ENCODE data around the gene PCSK6. TPM values are rescaled to one million over a fixed set of nuclear protein-coding genes. Genes with fewer than 3 reads are reported as not detected.

PCSK6 gene
- polyA plus RNA-seq, 1 donor from 2014 or later, result 1.1 TPM

DNA sequence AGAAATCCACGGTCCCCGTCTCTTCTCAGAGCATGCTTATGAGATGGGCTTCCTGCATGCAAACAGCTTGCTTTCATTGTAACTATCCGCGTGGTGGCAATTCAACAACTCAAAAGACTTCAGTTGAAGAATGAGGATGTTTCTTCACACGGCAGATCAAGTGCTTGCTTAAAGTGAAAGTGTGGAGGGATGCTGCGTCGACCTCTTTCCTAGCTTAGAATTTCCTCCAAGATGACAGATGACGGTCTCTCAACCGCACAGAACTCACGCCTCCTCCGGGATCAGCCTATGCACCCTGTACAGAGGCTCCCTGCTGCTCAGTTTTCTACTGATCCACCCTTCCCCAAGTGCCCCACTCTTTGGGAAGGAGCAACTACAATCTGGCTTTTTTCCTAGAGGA lies 47.8 kb downstream of the PCSK6 start:
- Histone ChIP-seq H3K79me2 (replicated peaks; ENCODE audit: insufficient read depth, low read length) (no peaks in the 10 kb centered on the region), H2AFZ (ENCODE audit: low read depth, low read length) (no peak overlapping the region), H3K36me3 (ENCODE audit: insufficient read depth, low read length) (no peaks in the 10 kb centered on the region), H3K27me3 (ENCODE audit: insufficient read depth, low read depth, low read length) (no peaks in the 10 kb centered on the region), H4K20me1 (ENCODE audit: insufficient read depth) (no peaks in the 10 kb centered on the region), H3K9ac (ENCODE audit: low read length) (no peak overlapping the region), H3K9me3 (ENCODE audit: low read length) (no peaks in the 10 kb centered on the region), H3K4me3 (ENCODE audit: low read length) (no peak overlapping the region), H3K9me2 (ENCODE audit: insufficient read depth, low read length) (no peaks in the 10 kb centered on the region), H3K4me2 (ENCODE audit: low read length) (no peak overlapping the region), H3F3A (ENCODE audit: insufficient read depth, low read length, poor library complexity, severe bottlenecking) (no peaks in the 10 kb centered on the region), H3K27ac (ENCODE audit: low read length) (no peak overlapping the region)
- TF ChIP-seq, protein P1, sequence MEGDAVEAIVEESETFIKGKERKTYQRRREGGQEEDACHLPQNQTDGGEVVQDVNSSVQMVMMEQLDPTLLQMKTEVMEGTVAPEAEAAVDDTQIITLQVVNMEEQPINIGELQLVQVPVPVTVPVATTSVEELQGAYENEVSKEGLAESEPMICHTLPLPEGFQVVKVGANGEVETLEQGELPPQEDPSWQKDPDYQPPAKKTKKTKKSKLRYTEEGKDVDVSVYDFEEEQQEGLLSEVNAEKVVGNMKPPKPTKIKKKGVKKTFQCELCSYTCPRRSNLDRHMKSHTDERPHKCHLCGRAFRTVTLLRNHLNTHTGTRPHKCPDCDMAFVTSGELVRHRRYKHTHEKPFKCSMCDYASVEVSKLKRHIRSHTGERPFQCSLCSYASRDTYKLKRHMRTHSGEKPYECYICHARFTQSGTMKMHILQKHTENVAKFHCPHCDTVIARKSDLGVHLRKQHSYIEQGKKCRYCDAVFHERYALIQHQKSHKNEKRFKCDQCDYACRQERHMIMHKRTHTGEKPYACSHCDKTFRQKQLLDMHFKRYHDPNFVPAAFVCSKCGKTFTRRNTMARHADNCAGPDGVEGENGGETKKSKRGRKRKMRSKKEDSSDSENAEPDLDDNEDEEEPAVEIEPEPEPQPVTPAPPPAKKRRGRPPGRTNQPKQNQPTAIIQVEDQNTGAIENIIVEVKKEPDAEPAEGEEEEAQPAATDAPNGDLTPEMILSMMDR (IDR thresholded peaks at IDR 0.05; ENCODE audit: poor library complexity, severe bottlenecking), result no peak
- TF ChIP-seq EP300 (conservative IDR thresholded peaks at IDR 0.05; ENCODE audit: poor library complexity, severe bottlenecking) (no peak), MXI1 (conservative IDR thresholded peaks at IDR 0.05; ENCODE audit: poor library complexity, severe bottlenecking) (no peak), SMC3 (conservative IDR thresholded peaks at IDR 0.05; ENCODE audit: poor library complexity) (no peak), EZH2 (IDR thresholded peaks at IDR 0.05; ENCODE audit: borderline replicate concordance, insufficient read depth, low read length, poor library complexity, severe bottlenecking) (no peak), TAF1 (IDR thresholded peaks at IDR 0.05; ENCODE audit: low read depth) (no peak), RAD21 (conservative IDR thresholded peaks at IDR 0.05) (no peak), POLR2AphosphoS5 (IDR thresholded peaks at IDR 0.05) (no peak)
- TF ChIP-seq, protein P2, sequence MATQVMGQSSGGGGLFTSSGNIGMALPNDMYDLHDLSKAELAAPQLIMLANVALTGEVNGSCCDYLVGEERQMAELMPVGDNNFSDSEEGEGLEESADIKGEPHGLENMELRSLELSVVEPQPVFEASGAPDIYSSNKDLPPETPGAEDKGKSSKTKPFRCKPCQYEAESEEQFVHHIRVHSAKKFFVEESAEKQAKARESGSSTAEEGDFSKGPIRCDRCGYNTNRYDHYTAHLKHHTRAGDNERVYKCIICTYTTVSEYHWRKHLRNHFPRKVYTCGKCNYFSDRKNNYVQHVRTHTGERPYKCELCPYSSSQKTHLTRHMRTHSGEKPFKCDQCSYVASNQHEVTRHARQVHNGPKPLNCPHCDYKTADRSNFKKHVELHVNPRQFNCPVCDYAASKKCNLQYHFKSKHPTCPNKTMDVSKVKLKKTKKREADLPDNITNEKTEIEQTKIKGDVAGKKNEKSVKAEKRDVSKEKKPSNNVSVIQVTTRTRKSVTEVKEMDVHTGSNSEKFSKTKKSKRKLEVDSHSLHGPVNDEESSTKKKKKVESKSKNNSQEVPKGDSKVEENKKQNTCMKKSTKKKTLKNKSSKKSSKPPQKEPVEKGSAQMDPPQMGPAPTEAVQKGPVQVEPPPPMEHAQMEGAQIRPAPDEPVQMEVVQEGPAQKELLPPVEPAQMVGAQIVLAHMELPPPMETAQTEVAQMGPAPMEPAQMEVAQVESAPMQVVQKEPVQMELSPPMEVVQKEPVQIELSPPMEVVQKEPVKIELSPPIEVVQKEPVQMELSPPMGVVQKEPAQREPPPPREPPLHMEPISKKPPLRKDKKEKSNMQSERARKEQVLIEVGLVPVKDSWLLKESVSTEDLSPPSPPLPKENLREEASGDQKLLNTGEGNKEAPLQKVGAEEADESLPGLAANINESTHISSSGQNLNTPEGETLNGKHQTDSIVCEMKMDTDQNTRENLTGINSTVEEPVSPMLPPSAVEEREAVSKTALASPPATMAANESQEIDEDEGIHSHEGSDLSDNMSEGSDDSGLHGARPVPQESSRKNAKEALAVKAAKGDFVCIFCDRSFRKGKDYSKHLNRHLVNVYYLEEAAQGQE (IDR thresholded peaks at IDR 0.05; ENCODE audit: borderline replicate concordance), result no peak

DNA sequence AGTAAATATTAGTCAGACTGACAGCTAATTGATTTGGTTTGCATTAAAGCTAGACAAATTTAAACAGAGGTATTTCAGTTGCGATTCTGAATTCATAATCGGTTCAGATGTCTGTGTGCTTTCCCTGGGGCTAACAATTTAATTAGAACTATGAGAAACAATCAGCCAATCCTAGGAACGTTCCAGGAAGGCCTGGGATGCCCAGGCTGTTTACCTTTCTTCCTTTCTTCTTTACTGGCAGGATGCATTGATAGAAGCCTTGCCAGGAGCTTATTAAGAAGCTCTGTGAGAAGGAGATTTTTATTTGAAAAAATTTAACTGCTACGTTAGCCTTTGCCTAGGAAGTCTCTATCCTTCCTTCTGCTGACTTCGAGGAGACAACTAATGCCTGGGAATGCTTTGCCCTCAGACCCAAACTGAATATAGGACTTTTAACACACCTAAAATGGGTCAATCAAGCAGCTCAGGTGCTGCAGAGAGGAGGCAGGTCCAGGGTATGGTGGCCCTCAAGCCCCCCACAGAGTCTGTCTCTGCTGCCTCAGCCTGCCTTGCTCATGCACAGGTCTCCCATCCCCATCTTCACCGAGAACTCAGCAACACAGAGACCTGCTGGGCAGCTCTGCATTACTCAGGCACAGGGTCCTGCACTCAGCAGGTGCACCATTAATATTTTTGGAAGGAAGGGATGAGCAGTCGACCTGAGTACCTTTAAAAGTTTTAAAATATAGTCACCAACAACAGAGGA lies 48.5 kb downstream of the PCSK6 start:
- Histone ChIP-seq H3K27me3 (ENCODE audit: insufficient read depth, low read depth, low read length) (no peaks in the 10 kb centered on the region), H3K27ac (ENCODE audit: low read length) (no peak overlapping the region), H3K36me3 (ENCODE audit: insufficient read depth, low read length) (no peaks in the 10 kb centered on the region), H3K79me2 (replicated peaks; ENCODE audit: insufficient read depth, low read length) (no peaks in the 10 kb centered on the region), H4K20me1 (ENCODE audit: insufficient read depth) (no peaks in the 10 kb centered on the region), H3K9ac (ENCODE audit: low read length) (no peak overlapping the region), H3K4me3 (ENCODE audit: low read length) (no peak overlapping the region), H3K9me3 (ENCODE audit: low read length) (no peaks in the 10 kb centered on the region), H2AFZ (ENCODE audit: low read depth, low read length) (no peak overlapping the region), H3F3A (ENCODE audit: insufficient read depth, low read length, poor library complexity, severe bottlenecking) (no peaks in the 10 kb centered on the region), H3K4me2 (ENCODE audit: low read length) (no peak overlapping the region), H3K9me2 (ENCODE audit: insufficient read depth, low read length) (no peaks in the 10 kb centered on the region)
- TF ChIP-seq MXI1 (conservative IDR thresholded peaks at IDR 0.05; ENCODE audit: poor library complexity, severe bottlenecking) (no peak), EP300 (conservative IDR thresholded peaks at IDR 0.05; ENCODE audit: poor library complexity, severe bottlenecking) (no peak), RAD21 (conservative IDR thresholded peaks at IDR 0.05) (no peak), SMC3 (conservative IDR thresholded peaks at IDR 0.05; ENCODE audit: poor library complexity) (no peak), TAF1 (IDR thresholded peaks at IDR 0.05; ENCODE audit: low read depth) (no peak), POLR2AphosphoS5 (IDR thresholded peaks at IDR 0.05) (no peak), EZH2 (IDR thresholded peaks at IDR 0.05; ENCODE audit: borderline replicate concordance, insufficient read depth, low read length, poor library complexity, severe bottlenecking) (no peak)
- TF ChIP-seq, protein P2 (IDR thresholded peaks at IDR 0.05; ENCODE audit: borderline replicate concordance), result no peak
- TF ChIP-seq, protein P1 (IDR thresholded peaks at IDR 0.05; ENCODE audit: poor library complexity, severe bottlenecking), result no peak

All from neural cell (in vitro differentiated cells).